ENCODE results near the gene ATL2.
"Not testable (repeated sequence)": the region's sequence is repeated elsewhere in the genome, so short reads cannot be mapped to it uniquely, and the experiment has no call there.

The ATL2 gene

DNA sequence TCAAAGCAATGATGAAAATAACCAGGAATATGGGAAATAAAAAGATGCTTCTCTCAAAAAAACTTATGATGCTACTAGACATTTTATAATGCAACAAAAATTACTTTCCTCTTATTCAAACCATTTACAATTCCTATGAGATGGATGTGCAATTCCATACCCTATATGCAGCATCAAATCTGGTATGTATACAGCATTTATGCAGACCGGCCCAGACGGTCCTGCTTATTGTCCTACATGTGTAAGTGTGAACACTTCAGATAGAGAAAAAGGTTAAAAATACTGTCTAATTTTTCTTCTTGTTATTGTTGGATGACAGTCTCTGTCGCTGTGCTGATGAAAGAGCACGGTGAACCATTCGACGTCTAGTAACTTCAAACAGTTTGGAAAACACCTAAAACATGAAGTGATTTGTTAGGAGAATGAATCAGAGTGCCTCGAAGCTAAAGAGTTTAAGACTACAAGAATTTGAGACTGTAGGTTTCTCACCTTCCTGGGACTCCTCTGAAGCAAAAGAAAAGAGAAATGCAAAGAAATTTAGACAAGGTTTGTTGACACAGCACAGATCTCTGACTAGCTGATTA lies 80.8 kb downstream of the ATL2 start:
- no peak overlapping the region for H3K4me3 ChIP-seq (ENCODE audit: low read depth, low read length)
- no peaks in the 10 kb centered on the region for H3K27me3 ChIP-seq (ENCODE audit: insufficient read depth, low read length)
- H2AFZ ChIP-seq (ENCODE audit: low read length, unreplicated experiment) = no peak overlapping the region
- peaks cover 14% of the 10 kb centered on the region for H3K36me3 ChIP-seq (ENCODE audit: insufficient read depth, low read length)
- no peaks in the 10 kb centered on the region for H3K79me2 ChIP-seq (ENCODE audit: control insufficient read depth, insufficient read depth, low read length, unreplicated experiment)
- H3K27ac ChIP-seq (ENCODE audit: low read depth, low read length) = no peak overlapping the region
- no peaks in the 10 kb centered on the region for H3K4me1 ChIP-seq (ENCODE audit: control insufficient read depth, insufficient read depth, low read length, unreplicated experiment)

DNA sequence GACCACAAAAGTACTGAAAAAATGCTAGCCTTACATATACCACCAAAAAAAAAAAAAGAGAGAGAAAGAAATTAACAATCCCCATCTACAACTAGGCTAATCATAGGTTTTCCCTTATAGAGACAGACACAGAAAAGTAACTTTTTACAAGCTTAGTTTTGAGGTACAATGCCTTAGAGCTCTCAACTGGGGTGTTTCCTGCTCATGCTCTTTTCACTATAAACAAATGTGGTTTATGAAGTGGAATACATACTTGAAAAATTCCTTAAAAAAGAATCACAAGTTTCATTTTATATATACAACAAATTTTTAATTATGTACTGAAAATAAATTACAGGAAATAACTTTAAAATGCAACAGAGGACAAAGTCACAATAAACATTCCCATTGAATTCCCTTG lies 82.5 kb downstream of the ATL2 start:
- Histone ChIP-seq H3K27ac (ENCODE audit: low read depth, low read length) (no peak overlapping the region), H3K4me1 (ENCODE audit: control insufficient read depth, insufficient read depth, low read length, unreplicated experiment) (no peaks in the 10 kb centered on the region)

DNA sequence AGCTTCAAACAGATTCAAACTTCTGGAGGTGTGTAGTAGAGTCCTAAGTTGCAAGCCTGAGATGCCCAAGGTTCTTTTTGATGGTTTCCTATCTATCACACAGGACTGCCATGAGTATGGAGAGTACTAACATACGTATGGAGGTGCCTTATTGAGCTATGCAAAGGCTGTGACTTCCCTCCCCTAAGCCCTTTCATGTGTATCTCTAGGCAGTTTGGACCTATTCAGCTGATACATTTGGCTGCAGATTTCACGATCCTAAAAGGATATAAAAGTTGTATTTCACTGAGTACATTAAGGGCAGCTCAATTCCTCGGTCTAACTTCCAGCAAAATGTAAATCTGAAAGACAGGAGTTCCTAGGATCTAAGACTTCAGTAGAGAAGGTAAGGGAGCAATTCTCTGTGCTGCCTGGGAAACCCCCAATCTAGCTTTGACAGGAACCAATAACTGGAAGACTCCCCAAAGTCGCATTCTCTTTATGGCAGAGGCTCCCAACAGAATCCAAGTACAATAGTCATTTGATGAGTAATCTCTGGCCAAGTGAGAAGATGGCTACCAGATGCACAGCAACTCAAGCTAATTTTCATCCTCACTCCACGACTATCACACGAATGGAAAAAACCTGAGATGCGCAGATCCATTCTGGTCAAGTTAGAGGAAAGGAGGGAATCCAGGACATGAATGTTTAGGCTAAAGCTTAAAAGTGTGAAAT lies 83.8 kb downstream of the ATL2 start:
- peaks cover 9% of the 10 kb centered on the region for H3K36me3 ChIP-seq (ENCODE audit: insufficient read depth, low read length)
- H3K79me2 ChIP-seq (ENCODE audit: control insufficient read depth, insufficient read depth, low read length, unreplicated experiment) = no peaks in the 10 kb centered on the region
- H2AFZ ChIP-seq (ENCODE audit: low read length, unreplicated experiment) = no peak overlapping the region
- H3K4me3 ChIP-seq (ENCODE audit: low read depth, low read length) = no peak overlapping the region
- H3K27ac ChIP-seq (ENCODE audit: low read depth, low read length) = no peak overlapping the region
- H3K27me3 ChIP-seq (ENCODE audit: insufficient read depth, low read length) = no peaks in the 10 kb centered on the region
- no peaks in the 10 kb centered on the region for H3K4me1 ChIP-seq (ENCODE audit: control insufficient read depth, insufficient read depth, low read length, unreplicated experiment)

More for the DNA sequence above, 82.5 kb downstream of the ATL2 start:
- no peaks in the 10 kb centered on the region for H3K27me3 ChIP-seq (ENCODE audit: insufficient read depth, low read length)
- H3K4me3 ChIP-seq (ENCODE audit: low read depth, low read length) = no peak overlapping the region
- H3K36me3 ChIP-seq (ENCODE audit: insufficient read depth, low read length) = peaks cover 14% of the 10 kb centered on the region
- no peaks in the 10 kb centered on the region for H3K79me2 ChIP-seq (ENCODE audit: control insufficient read depth, insufficient read depth, low read length, unreplicated experiment)
- H2AFZ ChIP-seq (ENCODE audit: low read length, unreplicated experiment) = no peak overlapping the region

DNA sequence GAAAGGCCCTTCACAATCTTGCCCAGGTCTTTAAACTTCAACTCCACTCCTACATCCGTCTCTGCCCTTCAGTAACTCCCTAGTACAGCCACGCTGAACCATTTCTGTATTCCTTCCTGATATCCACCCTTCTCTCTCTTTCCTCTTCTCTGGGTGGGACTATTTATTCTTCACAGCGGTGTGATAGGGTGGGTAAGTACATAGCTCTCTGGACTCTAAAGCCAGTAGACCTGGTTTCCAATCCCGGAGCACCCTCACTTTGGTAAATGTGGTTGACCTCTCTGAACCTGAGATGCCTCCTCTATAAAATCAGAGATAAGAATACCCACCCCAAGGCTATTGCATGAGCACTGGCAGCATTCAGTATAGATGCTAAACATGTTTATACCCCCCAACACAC lies 86.7 kb downstream of the ATL2 start:
- H3K4me3 ChIP-seq (ENCODE audit: low read depth, low read length) = no peak overlapping the region
- H2AFZ ChIP-seq (ENCODE audit: low read length, unreplicated experiment) = no peak overlapping the region
- no peaks in the 10 kb centered on the region for H3K79me2 ChIP-seq (ENCODE audit: control insufficient read depth, insufficient read depth, low read length, unreplicated experiment)
- H3K27me3 ChIP-seq (ENCODE audit: insufficient read depth, low read length) = peaks cover 2% of the 10 kb centered on the region
- H3K36me3 ChIP-seq (ENCODE audit: insufficient read depth, low read length) = no peaks in the 10 kb centered on the region
- no peaks in the 10 kb centered on the region for H3K4me1 ChIP-seq (ENCODE audit: control insufficient read depth, insufficient read depth, low read length, unreplicated experiment)
- H3K27ac ChIP-seq (ENCODE audit: low read depth, low read length) = no peak overlapping the region

DNA sequence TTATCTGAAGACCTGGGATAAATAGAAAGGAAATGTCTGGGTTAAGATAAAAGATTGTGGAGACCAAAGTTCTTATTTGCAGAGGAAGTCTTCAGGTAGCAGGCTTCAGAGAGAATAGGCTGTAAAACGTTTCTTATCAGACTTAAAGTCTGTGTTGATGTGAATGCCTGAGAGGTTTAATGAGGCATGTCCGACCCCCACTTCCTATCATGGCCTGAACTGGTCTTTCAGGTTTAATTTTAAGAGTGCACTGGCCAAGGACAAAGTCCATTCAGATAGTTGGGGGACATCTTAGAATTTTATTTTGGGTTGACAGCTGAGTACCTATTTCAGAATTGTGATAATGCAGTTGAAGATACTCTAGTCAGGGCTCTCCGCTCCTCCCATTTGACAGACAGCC lies 92.1 kb downstream of the ATL2 start:
- H3K36me3 ChIP-seq (ENCODE audit: insufficient read depth, low read length) = no peaks in the 10 kb centered on the region
- no peak overlapping the region for H3K4me3 ChIP-seq (ENCODE audit: low read depth, low read length)
- H2AFZ ChIP-seq (ENCODE audit: low read length, unreplicated experiment) = no peak overlapping the region
- no peaks in the 10 kb centered on the region for H3K79me2 ChIP-seq (ENCODE audit: control insufficient read depth, insufficient read depth, low read length, unreplicated experiment)
- H3K27me3 ChIP-seq (ENCODE audit: insufficient read depth, low read length) = peaks cover 2% of the 10 kb centered on the region
- H3K4me1 ChIP-seq (ENCODE audit: control insufficient read depth, insufficient read depth, low read length, unreplicated experiment) = no peaks in the 10 kb centered on the region
- H3K27ac ChIP-seq (ENCODE audit: low read depth, low read length) = no peak overlapping the region

DNA sequence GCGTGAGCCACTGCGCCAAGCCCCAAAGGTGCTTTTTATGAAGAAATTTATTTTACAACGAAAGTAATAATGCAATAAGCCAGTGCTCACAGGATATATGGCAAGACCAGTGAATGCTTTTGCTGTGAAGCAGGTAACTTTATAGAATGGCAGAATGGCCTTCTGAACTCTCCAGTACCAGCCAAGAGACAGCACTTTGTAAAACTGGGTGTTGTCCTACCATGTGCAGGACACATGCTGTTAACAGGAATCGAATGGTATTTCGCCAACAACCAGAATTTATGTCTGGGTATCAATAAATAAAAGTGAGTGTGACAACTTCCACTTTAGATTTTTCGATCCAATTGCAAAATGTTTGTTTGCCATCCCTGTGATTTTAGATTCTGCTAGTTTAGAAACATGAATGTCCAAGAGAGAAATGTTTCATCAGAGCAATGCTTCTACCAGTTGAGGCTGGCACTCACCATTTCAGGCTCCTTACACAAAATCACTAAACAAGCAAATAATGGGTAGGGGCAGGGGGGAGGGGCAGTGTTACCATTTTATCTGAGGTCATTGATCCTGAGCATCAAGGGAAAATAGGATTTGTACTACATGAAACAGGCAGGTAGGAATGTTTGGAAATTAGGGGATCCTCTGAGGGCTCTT lies 95.9 kb downstream of the ATL2 start:
- Histone ChIP-seq H2AFZ (ENCODE audit: low read length, unreplicated experiment) (no peak overlapping the region), H3K4me3 (ENCODE audit: low read depth, low read length) (no peak overlapping the region), H3K36me3 (ENCODE audit: insufficient read depth, low read length) (no peaks in the 10 kb centered on the region), H3K27ac (ENCODE audit: low read depth, low read length) (no peak overlapping the region), H3K27me3 (ENCODE audit: insufficient read depth, low read length) (peaks cover 2% of the 10 kb centered on the region), H3K4me1 (ENCODE audit: control insufficient read depth, insufficient read depth, low read length, unreplicated experiment) (no peaks in the 10 kb centered on the region), H3K79me2 (ENCODE audit: control insufficient read depth, insufficient read depth, low read length, unreplicated experiment) (no peaks in the 10 kb centered on the region)

DNA sequence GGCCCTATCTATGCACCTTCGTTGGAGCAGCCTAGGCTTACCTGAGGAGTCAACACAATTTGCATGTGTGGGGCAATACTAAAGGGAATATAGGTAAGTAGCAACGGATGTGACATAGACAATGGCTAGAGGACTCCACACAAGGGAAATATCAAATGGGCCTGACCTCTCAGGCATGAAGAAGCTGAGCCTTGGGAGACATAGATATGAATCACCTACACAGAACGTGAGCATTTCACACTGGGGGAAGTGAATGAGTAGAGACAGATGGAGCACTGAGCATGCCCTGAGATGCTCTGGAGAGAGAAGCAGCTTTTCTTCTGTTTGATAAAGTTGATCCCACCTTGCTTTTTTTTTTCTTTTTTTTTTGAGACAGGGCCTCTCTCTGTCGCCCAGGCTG lies 97.9 kb downstream of the ATL2 start:
- no peaks in the 10 kb centered on the region for H3K36me3 ChIP-seq (ENCODE audit: insufficient read depth, low read length)
- H3K4me1 ChIP-seq (ENCODE audit: control insufficient read depth, insufficient read depth, low read length, unreplicated experiment) = peaks cover 4% of the 10 kb centered on the region
- no peak overlapping the region for H2AFZ ChIP-seq (ENCODE audit: low read length, unreplicated experiment)
- H3K27ac ChIP-seq (ENCODE audit: low read depth, low read length) = no peak overlapping the region
- no peak overlapping the region for H3K4me3 ChIP-seq (ENCODE audit: low read depth, low read length)
- no peaks in the 10 kb centered on the region for H3K79me2 ChIP-seq (ENCODE audit: control insufficient read depth, insufficient read depth, low read length, unreplicated experiment)
- H3K27me3 ChIP-seq (ENCODE audit: insufficient read depth, low read length) = no peaks in the 10 kb centered on the region

DNA sequence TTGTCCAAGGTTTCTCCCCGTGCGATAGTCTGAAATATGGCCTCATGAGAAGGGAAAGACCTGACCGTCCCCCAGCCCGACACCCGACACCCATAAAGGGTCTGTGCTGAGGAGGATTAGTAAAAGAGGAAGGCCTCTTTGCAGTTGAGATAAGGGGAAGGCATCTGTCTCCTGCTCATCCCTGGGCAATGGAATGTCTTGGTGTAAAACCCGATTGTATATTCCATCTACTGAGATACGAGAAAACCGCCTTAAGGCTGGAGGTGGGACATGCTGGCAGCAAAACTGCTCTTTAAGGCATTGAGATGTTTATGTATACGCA lies 99.0 kb downstream of the ATL2 start:
- H3K36me3 ChIP-seq (ENCODE audit: insufficient read depth, low read length) = not testable (repeated sequence)

DNA sequence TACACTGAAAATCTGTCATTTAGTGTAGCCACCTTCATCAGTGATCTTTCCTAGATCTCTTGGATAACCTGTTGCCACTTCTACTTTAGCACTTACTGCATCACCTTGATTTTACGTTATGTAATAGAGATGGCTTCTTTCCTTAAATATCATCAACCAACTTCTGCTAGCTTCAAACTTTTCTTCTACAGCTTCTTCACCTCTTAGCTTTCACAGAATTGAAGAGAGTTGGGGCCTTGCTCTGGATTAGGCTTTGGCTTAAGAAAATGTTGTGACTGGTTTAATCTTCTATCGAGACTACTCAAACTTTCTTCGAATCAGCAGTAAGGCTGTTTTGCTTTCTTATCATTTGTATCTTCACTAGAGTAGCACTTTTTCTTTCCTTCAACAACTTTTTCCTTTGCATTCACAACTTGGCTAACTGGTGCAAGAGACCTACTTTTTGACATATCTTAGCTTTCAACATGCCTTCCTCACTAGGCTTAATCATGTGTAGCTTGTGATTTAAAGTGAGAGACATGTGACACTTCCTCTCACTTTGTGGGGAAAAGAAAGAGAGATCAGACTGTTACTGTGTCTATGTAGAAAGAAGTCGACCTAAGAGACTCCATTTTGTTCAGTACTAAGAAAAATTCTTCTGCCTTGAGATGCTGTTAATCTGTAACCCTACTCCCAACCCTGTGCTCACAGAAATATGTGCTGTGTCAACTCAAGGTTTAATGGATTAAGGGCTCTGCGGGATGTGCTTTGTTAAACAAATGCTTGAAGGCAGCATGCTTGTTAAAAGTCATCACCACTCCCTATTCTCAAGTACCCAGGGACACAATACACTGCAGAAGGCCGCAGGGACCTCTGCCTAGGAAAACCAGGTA lies 99.6 kb downstream of the ATL2 start:
- no peak overlapping the region for H3K27ac ChIP-seq (ENCODE audit: low read depth, low read length)
- H3K4me3 ChIP-seq (ENCODE audit: low read depth, low read length) = no peak overlapping the region
- H3K36me3 ChIP-seq (ENCODE audit: insufficient read depth, low read length) = no peaks in the 10 kb centered on the region
- H3K79me2 ChIP-seq (ENCODE audit: control insufficient read depth, insufficient read depth, low read length, unreplicated experiment) = no peaks in the 10 kb centered on the region
- H3K4me1 ChIP-seq (ENCODE audit: control insufficient read depth, insufficient read depth, low read length, unreplicated experiment) = peaks cover 4% of the 10 kb centered on the region
- H2AFZ ChIP-seq (ENCODE audit: low read length, unreplicated experiment) = no peak overlapping the region
- H3K27me3 ChIP-seq (ENCODE audit: insufficient read depth, low read length) = no peaks in the 10 kb centered on the region

More for the DNA sequence above, 99.0 kb downstream of the ATL2 start:
- not testable (repeated sequence) for H3K79me2 ChIP-seq (ENCODE audit: control insufficient read depth, insufficient read depth, low read length, unreplicated experiment); H3K4me3 ChIP-seq (ENCODE audit: low read depth, low read length); H3K27me3 ChIP-seq (ENCODE audit: insufficient read depth, low read length); H3K27ac ChIP-seq (ENCODE audit: low read depth, low read length); H3K4me1 ChIP-seq (ENCODE audit: control insufficient read depth, insufficient read depth, low read length, unreplicated experiment); H2AFZ ChIP-seq (ENCODE audit: low read length, unreplicated experiment)

DNA sequence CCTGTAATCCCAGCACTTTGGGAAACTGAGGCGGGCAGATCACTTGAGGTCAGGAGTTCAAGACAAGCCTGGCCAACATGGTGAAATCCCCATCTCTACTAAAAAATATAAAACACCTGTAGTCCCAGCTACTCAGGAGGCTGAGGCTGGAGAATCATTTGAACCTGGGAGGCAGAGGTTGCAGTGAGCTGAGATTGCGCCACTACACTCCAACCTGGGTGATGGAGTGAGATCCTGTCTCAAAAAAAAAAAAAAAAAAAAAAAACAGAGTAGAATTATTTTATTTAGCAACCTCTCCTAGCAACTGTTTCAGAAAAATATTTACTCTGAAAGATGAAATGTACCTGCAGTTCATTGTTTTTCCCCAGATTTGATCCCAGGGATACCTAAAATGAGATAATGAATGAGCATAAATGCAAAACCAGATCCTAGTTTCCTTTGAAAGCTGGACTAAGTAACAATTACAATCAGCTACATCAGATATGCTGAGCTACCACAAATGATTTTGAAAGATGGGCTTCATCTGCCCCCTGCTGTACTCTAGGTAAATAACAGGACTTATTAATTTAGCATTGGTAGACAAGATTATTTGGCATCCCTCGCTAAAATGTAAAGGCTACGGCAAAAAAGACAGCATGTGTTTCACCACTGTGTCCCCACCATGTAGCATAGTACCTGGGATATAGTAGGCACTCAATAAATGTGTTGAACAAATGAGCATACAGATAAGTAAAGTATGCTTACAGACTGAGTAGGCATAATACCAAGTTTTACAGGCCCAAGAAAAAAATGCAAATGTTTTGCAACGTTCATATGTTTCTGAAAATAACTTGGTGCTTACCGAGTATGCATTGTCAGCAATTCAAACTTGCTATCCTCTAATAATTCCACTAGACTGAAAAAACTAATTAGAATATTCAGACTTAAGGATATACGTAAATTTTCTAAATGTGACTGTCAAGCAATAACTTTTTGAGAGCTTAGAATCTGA lies 102.5 kb downstream of the ATL2 start:
- Histone ChIP-seq H3K36me3 (ENCODE audit: insufficient read depth, low read length) (no peaks in the 10 kb centered on the region), H3K27ac (ENCODE audit: low read depth, low read length) (no peak overlapping the region), H3K27me3 (ENCODE audit: insufficient read depth, low read length) (no peaks in the 10 kb centered on the region), H3K79me2 (ENCODE audit: control insufficient read depth, insufficient read depth, low read length, unreplicated experiment) (no peaks in the 10 kb centered on the region), H3K4me1 (ENCODE audit: control insufficient read depth, insufficient read depth, low read length, unreplicated experiment) (peaks cover 4% of the 10 kb centered on the region), H3K4me3 (ENCODE audit: low read depth, low read length) (no peak overlapping the region), H2AFZ (ENCODE audit: low read length, unreplicated experiment) (no peak overlapping the region)
